ENCODE data around the gene TMLHE. TPM values are rescaled to one million over a fixed set of nuclear protein-coding genes. Genes with fewer than 3 reads are reported as not detected.
"Not testable (repeated sequence)": the region's sequence is repeated elsewhere in the genome, so short reads cannot be mapped to it uniquely, and the experiment has no call there.

TMLHE gene
- total and polyA plus RNA-seq, 3 experiments from 2014 or later, result 8.9 to 12.8 (median 10.0) TPM

DNA sequence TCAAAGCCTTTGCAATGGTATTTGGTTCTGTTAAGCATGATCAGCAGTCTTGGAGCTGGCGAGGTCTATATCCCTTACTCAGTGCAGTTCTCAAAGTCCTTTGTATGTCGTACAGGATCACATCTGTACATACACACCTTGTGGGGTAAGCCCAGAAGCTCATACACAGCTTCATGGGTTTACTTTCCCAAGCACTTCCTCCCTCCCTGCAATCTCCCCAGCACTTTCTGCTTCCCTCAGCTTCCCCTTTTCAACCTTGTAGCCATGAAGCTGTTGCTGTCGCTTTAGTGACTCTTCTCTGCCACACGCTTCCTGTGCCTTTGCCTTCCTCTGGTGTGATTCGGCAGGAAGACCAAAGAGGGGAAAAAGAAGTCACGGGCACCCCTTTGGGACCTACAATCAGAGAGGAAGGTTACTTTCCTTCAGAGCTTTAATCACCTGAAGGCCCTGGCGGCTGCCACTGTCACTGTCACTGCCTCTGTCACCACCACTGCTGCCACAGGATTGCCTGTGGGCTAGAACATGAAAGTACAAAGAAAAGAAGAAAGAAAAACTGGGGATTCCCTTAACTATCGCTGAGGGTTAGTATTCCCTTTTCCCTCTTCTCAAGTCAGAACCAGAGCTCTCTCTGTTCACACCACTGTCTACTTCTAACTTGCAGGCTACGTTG, 146.3 kb downstream of the TMLHE start:
- H3K9me3 Mint-ChIP-seq; H3K4me1 Mint-ChIP-seq; H3K9me3 ChIP-seq (ENCODE audit: low read length); H3K27me3 ChIP-seq (ENCODE audit: insufficient read depth, low read length, poor library complexity, severe bottlenecking); POLR2A ChIA-PET; H3K27ac ChIP-seq (ENCODE audit: low read depth, low read length); CTCF ChIA-PET; H3K36me3 Mint-ChIP-seq; DNase-seq; H3K36me3 ChIP-seq (ENCODE audit: insufficient read depth, low read length); H3K27me3 Mint-ChIP-seq; H3K4me1 ChIP-seq (ENCODE audit: insufficient read depth, low read length); H3K4me3 Mint-ChIP-seq; H3K27ac Mint-ChIP-seq; H3K4me3 ChIP-seq (ENCODE audit: low read length): not testable (repeated sequence)

DNA sequence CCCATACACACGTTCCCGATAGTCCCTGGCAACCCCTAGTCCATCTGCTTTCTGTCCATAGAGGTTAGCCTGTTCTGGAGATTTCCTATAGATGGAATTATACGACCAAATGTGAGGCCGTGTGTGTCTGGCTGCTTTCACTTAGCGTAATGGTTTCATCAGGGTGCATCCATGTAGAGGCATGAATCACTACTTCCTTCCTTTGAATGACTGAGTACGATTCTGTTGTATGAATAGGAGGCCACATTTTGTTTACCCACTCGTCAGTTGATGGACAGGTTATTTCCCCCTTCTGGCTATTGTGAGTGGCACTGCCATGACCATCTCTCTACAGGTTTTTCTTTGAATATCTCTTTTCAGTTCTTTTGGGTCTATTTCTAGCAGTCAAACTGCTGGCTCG, 152.3 kb downstream of the TMLHE start:
- H3K36me3 ChIP-seq (ENCODE audit: insufficient read depth, low read length); H3K4me3 ChIP-seq (ENCODE audit: low read length); H3K4me3 Mint-ChIP-seq; H3K27ac ChIP-seq (ENCODE audit: low read depth, low read length); DNase-seq; H3K27me3 ChIP-seq (ENCODE audit: insufficient read depth, low read length, poor library complexity, severe bottlenecking); H3K36me3 Mint-ChIP-seq; POLR2A ChIA-PET; H3K4me1 ChIP-seq (ENCODE audit: insufficient read depth, low read length); H3K27ac Mint-ChIP-seq; H3K27me3 Mint-ChIP-seq; H3K9me3 ChIP-seq (ENCODE audit: low read length); H3K9me3 Mint-ChIP-seq; CTCF ChIA-PET; H3K4me1 Mint-ChIP-seq: not testable (repeated sequence)

GRCh38 chrX:155458471-155458870, 154.3 kb downstream of the TMLHE start, which contains the start of gene F8A3:
F8A3 (minus strand) TSS chrX:155458620; CDS start chrX:155458600, 20 bp downstream.
- H3K27me3 Mint-ChIP-seq; H3K36me3 ChIP-seq (ENCODE audit: insufficient read depth, low read length); CTCF ChIA-PET; H3K27ac Mint-ChIP-seq; H3K4me1 ChIP-seq (ENCODE audit: insufficient read depth, low read length); H3K4me3 Mint-ChIP-seq; H3K9me3 Mint-ChIP-seq; POLR2A ChIA-PET; H3K36me3 Mint-ChIP-seq; H3K27ac ChIP-seq (ENCODE audit: low read depth, low read length); H3K9me3 ChIP-seq (ENCODE audit: low read length); H3K4me1 Mint-ChIP-seq; H3K4me3 ChIP-seq (ENCODE audit: low read length); DNase-seq; H3K27me3 ChIP-seq (ENCODE audit: insufficient read depth, low read length, poor library complexity, severe bottlenecking): not testable (repeated sequence)

GRCh38 chrX:155457761-155458447, 154.8 kb downstream of the TMLHE start:
- not testable (repeated sequence) for DNase-seq

DNA sequence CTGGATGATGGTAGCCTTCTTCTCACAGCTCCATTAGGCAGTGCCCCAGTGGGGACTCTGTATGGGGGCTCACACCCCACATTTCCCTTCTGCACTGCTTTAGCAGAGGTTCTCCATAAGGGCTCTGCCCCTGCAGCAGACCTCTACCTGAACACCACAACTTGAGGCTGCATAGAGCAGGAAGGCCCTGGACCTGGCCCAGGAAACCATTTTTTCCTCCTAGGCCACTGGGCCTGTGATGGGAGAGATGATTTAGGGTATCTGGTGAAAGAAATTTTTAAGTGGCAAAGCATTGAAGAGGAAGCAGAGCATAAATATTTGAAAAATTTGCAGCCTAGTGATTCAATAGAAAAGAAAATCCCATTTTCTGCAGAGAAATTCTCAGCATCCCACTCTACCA, 171.7 kb downstream of the TMLHE start:
- no peaks in the 10 kb centered on the region for H3K4me1 ChIP-seq (ENCODE audit: insufficient read depth, low read length)
- ChIA-PET CTCF (no interaction called here), POLR2A (no interaction called here)
- Mint-ChIP-seq H3K27ac (no peak overlapping the region), H3K4me3 (no peak overlapping the region), H3K4me1 (peaks cover 0 to 4% (median 0%) of the 10 kb centered on the region in 3 donors), H3K27me3 (no peaks in the 10 kb centered on the region), H3K9me3 (peaks cover 0 to 9% (median 4%) of the 10 kb centered on the region in 5 donors), H3K36me3 (peaks cover 0 to 14% (median 6%) of the 10 kb centered on the region in 3 donors)
- no peak overlapping the region for H3K27ac ChIP-seq (ENCODE audit: low read depth, low read length)
- no peaks in the 10 kb centered on the region for H3K36me3 ChIP-seq (ENCODE audit: insufficient read depth, low read length)
- DNase-seq, result no peak
- H3K27me3 ChIP-seq (ENCODE audit: insufficient read depth, low read length, poor library complexity, severe bottlenecking), result no peaks in the 10 kb centered on the region
- H3K4me3 ChIP-seq (ENCODE audit: low read length), result no peak overlapping the region
- H3K9me3 ChIP-seq (ENCODE audit: low read length), result no peaks in the 10 kb centered on the region

More at GRCh38 chrX:155457761-155458447, 154.8 kb downstream of the TMLHE start:
- H3K27me3 Mint-ChIP-seq; H3K27ac Mint-ChIP-seq; H3K4me3 ChIP-seq (ENCODE audit: low read length); H3K4me1 Mint-ChIP-seq; H3K27me3 ChIP-seq (ENCODE audit: insufficient read depth, low read length, poor library complexity, severe bottlenecking); H3K36me3 ChIP-seq (ENCODE audit: insufficient read depth, low read length); H3K4me3 Mint-ChIP-seq; CTCF ChIA-PET; POLR2A ChIA-PET; H3K27ac ChIP-seq (ENCODE audit: low read depth, low read length); H3K4me1 ChIP-seq (ENCODE audit: insufficient read depth, low read length); H3K9me3 ChIP-seq (ENCODE audit: low read length); H3K36me3 Mint-ChIP-seq; H3K9me3 Mint-ChIP-seq: not testable (repeated sequence)

Other genes starting within 250 kb of the TMLHE start
- not detected for gene F8A2, start 230.9 kb downstream of the TMLHE start, total RNA-seq
- gene F8A2, start 230.9 kb downstream of the TMLHE start, polyA plus RNA-seq, result not detected
- 10 to 100 TPM; 11.2 to 13.2 TPM for gene F8A3, start 154.3 kb downstream of the TMLHE start, total RNA-seq
- gene F8A3, start 154.3 kb downstream of the TMLHE start, polyA plus RNA-seq, result 9.2 TPM
- under 1 TPM; 0.24 to 0.33 TPM for gene SPRY3, start 366 bp downstream of the TMLHE start, total RNA-seq
- gene SPRY3, start 366 bp downstream of the TMLHE start, polyA plus RNA-seq, result 0.12 TPM

Measured in CD8-positive, alpha-beta memory T cell (primary cell).